Epidermal melanocyte (primary cell): ENCODE data around the gene NUP210.

Experiments used
- DNase-seq: peaks from one replicate; pipeline ENCODE4 v3.0.0; 2011; ENCODE audit warnings: low spot score; ENCODE audit not compliant: insufficient read length

The NUP210 gene

GRCh38 chr3:13275376-13276005 is 144.6 kb downstream of the NUP210 start:
- DNase-seq: no peak

GRCh38 chr3:13274551-13275332 is 145.4 kb downstream of the NUP210 start:
- no peak for DNase-seq

- no peak for DNase-seq
Observed at GRCh38 chr3:13274125-13274524, 146.0 kb downstream of the NUP210 start.

GRCh38 chr3:13273604-13274105 is 146.5 kb downstream of the NUP210 start:
- no peak for DNase-seq

- DNase-seq: no peak
Observed at GRCh38 chr3:13272831-13273603, 147.1 kb downstream of the NUP210 start.

- no peak for DNase-seq
Observed at GRCh38 chr3:13269711-13270378, 150.3 kb downstream of the NUP210 start.

GRCh38 chr3:13268961-13269441 is 151.1 kb downstream of the NUP210 start:
- no peak for DNase-seq

- DNase-seq: no peak
Observed at GRCh38 chr3:13268120-13268519, 152.0 kb downstream of the NUP210 start.

- no peak for DNase-seq
Observed at GRCh38 chr3:13266651-13267362, 153.3 kb downstream of the NUP210 start.
